AG09319 (cell line): Measurements from ENCODE around the gene KCNJ18.
"Not testable (repeated sequence)": the region's sequence is repeated elsewhere in the genome, so short reads cannot be mapped to it uniquely, and the experiment has no call there.

Experiments
- DNase-seq: peaks from one replicate; pipeline ENCODE4 v3.0.0-alpha.2; 2010; ENCODE audit warnings: low read depth; ENCODE audit errors: extremely low read depth
- CTCF ChIP-seq: IDR thresholded peaks from 2 replicates; pipeline ENCODE4 v1.5.1; 2011; ENCODE audit warnings: low read depth, mild to moderate bottlenecking, inconsistent platforms, low read length, moderate library complexity

The KCNJ18 gene

GRCh38 chr17:21670361-21671155, 21.8 kb upstream of the KCNJ18 start:
- DNase-seq: not testable (repeated sequence)

GRCh38 chr17:21671437-21671836, 20.9 kb upstream of the KCNJ18 start:
- DNase-seq: not testable (repeated sequence)

GRCh38 chr17:21671871-21672270, 20.5 kb upstream of the KCNJ18 start:
- DNase-seq: not testable (repeated sequence)

GRCh38 chr17:21673451-21674241, 18.7 kb upstream of the KCNJ18 start:
- not testable (repeated sequence) for DNase-seq

- no peak for DNase-seq
- no peak for TF ChIP-seq CTCF
Observed at GRCh38 chr17:21674242-21674731, 18.0 kb upstream of the KCNJ18 start.

GRCh38 chr17:21674891-21675738, 17.2 kb upstream of the KCNJ18 start:
- not testable (repeated sequence) for DNase-seq

GRCh38 chr17:21675739-21676130, 16.6 kb upstream of the KCNJ18 start:
- DNase-seq: not testable (repeated sequence)

- no peak for TF ChIP-seq CTCF
- DNase-seq: no peak
Observed at GRCh38 chr17:21676281-21677111, 15.8 kb upstream of the KCNJ18 start.

- no peak for DNase-seq
- no peak for TF ChIP-seq CTCF
Observed at GRCh38 chr17:21677126-21677910, 15.0 kb upstream of the KCNJ18 start.
